ACC112 (cell line): ENCODE measurements around the gene WWOX.

Experiments used
- H2AFZ ChIP-seq: fragments of 200-600 bp; sonication (generic); one replicate; pipeline ENCODE4 v1.6.0; 2017; ENCODE audit warnings: antibody characterized with exemption, low read length; ENCODE audit not compliant: unreplicated experiment
- H3K27ac ChIP-seq: fragments of 200-600 bp; sonication (generic); 2 replicates; pipeline ENCODE4 v1.5.1; 2014; ENCODE audit warnings: low read depth, mild to moderate bottlenecking, antibody characterized with exemption, low read length, moderate library complexity
- H3K27me3 ChIP-seq: fragments of 200-600 bp; sonication (generic); 2 replicates; pipeline ENCODE4 v1.6.1; 2014; ENCODE audit warnings: mild to moderate bottlenecking, antibody characterized with exemption, low read length, moderate library complexity, mixed read lengths; ENCODE audit not compliant: insufficient read depth
- H3K36me3 ChIP-seq: fragments of 200-600 bp; sonication (generic); 2 replicates; pipeline ENCODE4 v1.6.1; 2016; ENCODE audit warnings: mild to moderate bottlenecking, antibody characterized with exemption, low read length, moderate library complexity, mixed read lengths; ENCODE audit not compliant: insufficient read depth
- H3K4me1 ChIP-seq: fragments of 200-600 bp; sonication (generic); one replicate; pipeline ENCODE4 v1.6.1; 2016; ENCODE audit warnings: low read length, mixed read lengths; ENCODE audit not compliant: insufficient read depth, unreplicated experiment, control insufficient read depth
- H3K4me3 ChIP-seq: fragments of 200-600 bp; sonication (generic); 2 replicates; pipeline ENCODE4 v1.5.1; 2014; ENCODE audit warnings: mild to moderate bottlenecking, low read depth, low read length
- H3K79me2 ChIP-seq: fragments of 200-600 bp; sonication (generic); one replicate; pipeline ENCODE4 v1.6.0; 2016; ENCODE audit warnings: low read length; ENCODE audit not compliant: control insufficient read depth, unreplicated experiment, insufficient read depth

Gene WWOX

DNA sequence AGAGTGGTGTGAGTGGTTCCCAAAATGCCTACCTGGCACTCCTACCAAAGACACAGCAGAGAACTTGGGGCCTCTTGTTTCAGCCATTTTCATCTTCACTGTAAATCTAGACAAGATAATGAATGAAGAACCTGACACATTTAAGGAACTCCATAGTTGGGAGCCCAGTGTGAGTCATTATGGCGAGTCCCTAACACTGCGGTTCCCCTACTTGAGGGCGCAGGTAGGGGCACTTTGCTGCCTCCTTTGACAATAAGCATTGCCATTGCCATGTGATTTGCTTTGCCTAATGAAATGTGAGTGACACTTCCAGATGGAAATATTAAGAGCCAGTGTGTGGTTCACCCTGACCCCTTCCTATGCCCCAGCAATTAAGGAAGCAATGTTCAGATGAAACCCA is 983.5 kb downstream of the WWOX start:
- H3K4me1 ChIP-seq, result no peaks in the 10 kb centered on the region
- H3K36me3 ChIP-seq, result no peaks in the 10 kb centered on the region
- H3K27me3 ChIP-seq, result no peaks in the 10 kb centered on the region
- H2AFZ ChIP-seq, result no peak overlapping the region
- H3K27ac ChIP-seq, result no peak overlapping the region
- H3K79me2 ChIP-seq, result no peaks in the 10 kb centered on the region
- no peak overlapping the region for H3K4me3 ChIP-seq

DNA sequence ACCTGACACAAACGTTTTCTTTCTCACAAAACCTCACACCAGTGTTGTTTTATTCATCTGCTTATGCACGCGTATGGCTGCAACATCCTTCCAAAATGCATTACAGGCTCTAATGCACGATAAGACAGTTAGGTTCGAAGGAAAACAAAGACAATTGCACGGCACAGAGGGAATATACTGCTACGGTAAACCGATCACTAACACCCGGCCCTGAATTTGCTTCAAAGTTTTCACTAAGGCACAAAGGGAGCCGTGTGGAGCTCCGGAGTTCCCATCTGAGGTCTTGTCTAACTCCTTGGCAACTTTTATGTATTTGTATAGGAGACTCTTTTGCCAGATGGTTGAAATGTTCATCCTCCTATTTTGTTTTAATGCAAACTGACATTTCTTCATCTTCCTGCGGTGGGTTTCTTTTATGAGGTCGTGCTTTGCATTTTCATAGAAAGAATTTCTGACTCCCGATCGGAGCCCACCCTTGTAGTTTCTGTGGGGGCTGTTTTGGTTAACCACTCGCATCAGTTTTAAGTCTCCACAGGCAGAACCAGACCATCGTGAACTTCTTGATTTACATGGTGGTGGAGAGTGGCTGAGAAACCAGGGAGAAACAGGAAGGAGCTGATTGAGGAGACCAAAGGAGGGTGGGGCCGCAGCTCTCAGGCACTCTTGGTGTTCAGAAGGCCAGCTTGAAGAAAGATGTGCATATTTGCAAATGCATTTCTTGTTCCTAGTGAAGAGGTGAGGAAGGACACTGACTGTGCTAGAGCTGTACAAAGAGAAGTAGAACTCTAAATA is 984.2 kb downstream of the WWOX start:
- no peak overlapping the region for H3K4me3 ChIP-seq
- H3K79me2 ChIP-seq, result no peaks in the 10 kb centered on the region
- no peak overlapping the region for H2AFZ ChIP-seq
- no peak overlapping the region for H3K27ac ChIP-seq
- H3K27me3 ChIP-seq, result no peaks in the 10 kb centered on the region
- H3K4me1 ChIP-seq, result no peaks in the 10 kb centered on the region
- no peaks in the 10 kb centered on the region for H3K36me3 ChIP-seq

DNA sequence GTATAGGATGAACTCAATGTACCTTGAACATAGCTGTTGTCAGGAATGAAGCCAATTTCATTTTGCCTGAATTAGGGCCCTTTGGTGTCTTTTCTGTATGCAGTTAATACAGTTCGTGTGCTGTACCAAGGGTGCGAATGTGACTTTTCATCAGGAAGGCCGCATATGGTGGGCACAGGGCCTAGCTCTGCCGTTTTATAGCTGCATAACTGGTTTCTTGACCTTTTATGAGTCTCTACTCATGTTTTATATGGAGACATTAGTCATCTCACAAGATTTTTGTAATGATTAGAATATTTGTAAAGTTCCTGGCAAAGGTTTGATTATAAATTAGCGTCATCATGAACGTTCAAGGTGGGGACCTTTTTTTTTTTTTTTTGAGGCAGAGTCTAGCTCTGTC is 989.5 kb downstream of the WWOX start:
- H3K4me1 ChIP-seq, result no peaks in the 10 kb centered on the region
- no peak overlapping the region for H2AFZ ChIP-seq
- no peak overlapping the region for H3K27ac ChIP-seq
- no peaks in the 10 kb centered on the region for H3K79me2 ChIP-seq
- no peaks in the 10 kb centered on the region for H3K27me3 ChIP-seq
- no peaks in the 10 kb centered on the region for H3K36me3 ChIP-seq
- H3K4me3 ChIP-seq, result no peak overlapping the region

DNA sequence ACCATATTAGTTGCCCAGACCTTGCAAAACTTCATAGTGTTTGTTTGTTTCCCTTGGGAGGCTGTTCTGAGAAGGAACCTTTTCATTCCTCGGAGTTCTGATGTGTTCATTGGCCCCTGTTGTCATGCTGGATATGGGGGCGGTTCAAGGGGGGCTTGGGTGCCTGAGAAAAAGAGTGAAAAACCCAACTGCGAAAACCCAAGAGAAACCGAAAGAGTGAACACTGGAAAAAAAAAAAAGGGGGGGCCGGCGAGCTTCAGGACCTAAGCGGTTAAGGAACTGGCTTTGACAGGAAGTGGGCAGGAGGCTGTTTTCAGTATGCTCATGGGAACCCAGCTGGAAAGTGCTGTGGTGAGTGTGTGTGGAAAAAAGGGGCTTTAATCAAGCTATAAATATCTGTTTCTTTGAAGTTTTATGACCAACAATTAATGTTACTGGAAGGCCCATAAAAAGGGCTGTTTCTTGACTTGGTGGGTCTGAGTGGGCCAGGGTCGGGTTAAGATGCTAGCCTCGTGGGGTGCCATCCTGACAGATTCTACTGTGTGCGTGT is 990.4 kb downstream of the WWOX start:
- H2AFZ ChIP-seq, result no peak overlapping the region
- no peaks in the 10 kb centered on the region for H3K36me3 ChIP-seq
- H3K4me3 ChIP-seq, result no peak overlapping the region
- H3K79me2 ChIP-seq, result no peaks in the 10 kb centered on the region
- H3K4me1 ChIP-seq, result no peaks in the 10 kb centered on the region
- no peaks in the 10 kb centered on the region for H3K27me3 ChIP-seq
- no peak overlapping the region for H3K27ac ChIP-seq

DNA sequence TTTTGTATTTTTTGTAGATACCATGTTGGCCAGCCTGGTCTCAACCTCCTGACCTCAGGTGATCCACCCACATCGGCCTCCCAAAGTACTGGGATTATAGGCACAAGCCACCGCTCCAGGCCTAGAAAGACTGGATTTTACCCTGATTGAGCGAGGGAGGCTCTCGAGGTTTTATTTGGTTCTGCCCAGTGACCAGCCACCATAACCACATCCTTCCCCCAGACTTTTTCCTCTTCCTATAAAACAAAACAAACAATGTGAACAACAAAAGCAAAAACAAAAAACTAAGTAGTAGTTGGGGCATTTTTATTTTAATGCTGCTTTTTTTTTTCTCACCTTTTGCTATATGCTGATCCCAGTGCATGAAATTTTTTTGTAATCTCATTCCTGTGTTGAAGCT is 991.5 kb downstream of the WWOX start:
- H3K36me3 ChIP-seq, result no peaks in the 10 kb centered on the region
- no peak overlapping the region for H3K27ac ChIP-seq
- H3K79me2 ChIP-seq, result no peaks in the 10 kb centered on the region
- H3K27me3 ChIP-seq, result no peaks in the 10 kb centered on the region
- no peak overlapping the region for H2AFZ ChIP-seq
- no peaks in the 10 kb centered on the region for H3K4me1 ChIP-seq
- H3K4me3 ChIP-seq, result no peak overlapping the region

DNA sequence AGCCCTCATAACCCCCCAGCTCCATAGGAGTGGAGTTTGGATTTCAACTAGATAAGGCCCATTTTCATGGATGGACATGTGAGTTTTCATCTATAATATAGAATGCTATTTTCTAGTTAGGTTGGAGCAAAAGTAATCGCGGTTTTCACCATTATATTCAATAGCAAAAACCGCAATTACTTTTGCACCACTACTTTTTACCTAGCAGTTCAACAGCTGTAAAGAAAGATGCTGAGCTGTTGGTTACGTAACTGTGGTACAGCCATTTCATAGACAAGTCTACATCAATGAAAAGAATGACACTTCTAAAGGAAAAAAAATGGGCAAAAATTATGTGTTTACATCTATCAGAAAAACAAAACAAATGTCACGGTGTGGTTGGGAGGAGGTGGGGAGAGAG is 993.4 kb downstream of the WWOX start:
- Histone ChIP-seq H3K4me1 (no peaks in the 10 kb centered on the region), H3K4me3 (no peak overlapping the region), H3K79me2 (no peaks in the 10 kb centered on the region), H3K27me3 (no peaks in the 10 kb centered on the region), H3K27ac (no peak overlapping the region), H3K36me3 (no peaks in the 10 kb centered on the region), H2AFZ (no peak overlapping the region)

DNA sequence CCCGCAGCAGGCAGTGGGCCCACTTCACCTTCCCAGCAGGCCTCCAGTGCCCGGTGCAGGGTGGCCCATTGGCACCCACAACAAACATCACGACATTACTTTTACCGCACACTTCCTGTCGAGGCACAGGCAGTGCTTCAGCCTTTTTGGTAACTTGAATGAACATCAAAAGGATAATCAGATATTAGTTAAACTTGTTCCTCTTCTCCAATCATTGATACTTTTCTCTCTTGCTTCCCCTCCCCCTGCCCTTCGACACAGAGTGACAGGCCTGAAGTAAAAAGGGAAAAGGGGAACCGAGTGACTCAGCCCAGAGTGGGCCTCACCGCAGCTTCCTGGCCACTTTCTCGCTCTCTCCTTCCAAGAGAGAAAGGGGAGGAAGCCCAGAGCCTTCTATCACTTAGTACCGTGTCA is 994.1 kb downstream of the WWOX start:
- H3K4me1 ChIP-seq, result no peaks in the 10 kb centered on the region
- no peaks in the 10 kb centered on the region for H3K27me3 ChIP-seq
- H3K79me2 ChIP-seq, result no peaks in the 10 kb centered on the region
- H2AFZ ChIP-seq, result no peak overlapping the region
- H3K36me3 ChIP-seq, result no peaks in the 10 kb centered on the region
- H3K4me3 ChIP-seq, result no peak overlapping the region
- no peak overlapping the region for H3K27ac ChIP-seq

DNA sequence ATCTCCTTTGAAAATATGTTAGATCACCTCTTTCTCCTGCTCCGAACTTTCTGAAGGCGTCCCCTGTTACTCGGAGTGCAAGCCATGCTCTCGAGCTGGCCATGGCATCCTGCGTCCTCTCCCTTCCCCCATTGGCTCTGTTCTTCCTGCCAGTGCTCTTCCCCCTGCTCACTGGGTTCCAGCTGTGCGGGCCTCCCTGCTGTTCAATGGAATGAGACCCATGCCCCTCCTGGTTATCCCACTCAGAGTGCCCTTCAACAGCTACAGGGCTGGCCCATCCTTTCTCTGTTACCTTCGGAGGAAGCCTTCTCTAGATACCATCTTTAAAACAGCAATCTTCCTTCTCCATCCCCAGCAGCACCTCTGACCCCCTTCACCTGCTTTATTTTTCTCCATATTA is 996.8 kb downstream of the WWOX start:
- no peaks in the 10 kb centered on the region for H3K27me3 ChIP-seq
- no peak overlapping the region for H2AFZ ChIP-seq
- no peak overlapping the region for H3K27ac ChIP-seq
- H3K79me2 ChIP-seq, result no peaks in the 10 kb centered on the region
- H3K4me3 ChIP-seq, result no peak overlapping the region
- no peaks in the 10 kb centered on the region for H3K36me3 ChIP-seq
- H3K4me1 ChIP-seq, result no peaks in the 10 kb centered on the region

DNA sequence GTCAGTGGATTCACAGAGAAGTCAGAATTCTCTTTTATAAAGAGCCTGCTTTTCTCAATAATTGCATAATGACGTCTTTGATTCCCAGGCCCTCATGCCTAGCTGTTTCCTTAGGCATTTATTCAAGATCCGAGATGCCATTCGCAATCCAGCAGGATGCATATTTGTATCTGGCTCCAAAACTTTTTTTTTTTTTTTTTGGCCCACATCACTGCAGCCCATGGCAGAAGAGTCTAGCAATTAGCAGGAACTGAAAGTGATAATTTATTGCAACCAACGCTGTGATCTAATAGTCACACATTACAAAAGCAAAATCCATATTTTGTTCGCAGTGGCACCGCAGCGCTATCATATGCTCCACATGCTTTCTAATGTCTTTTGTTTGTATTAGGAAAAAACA is 997.7 kb downstream of the WWOX start:
- H3K4me3 ChIP-seq, result no peak overlapping the region
- H3K79me2 ChIP-seq, result no peaks in the 10 kb centered on the region
- H3K27ac ChIP-seq, result no peak overlapping the region
- no peak overlapping the region for H2AFZ ChIP-seq
- H3K27me3 ChIP-seq, result no peaks in the 10 kb centered on the region
- H3K36me3 ChIP-seq, result no peaks in the 10 kb centered on the region
- H3K4me1 ChIP-seq, result no peaks in the 10 kb centered on the region

DNA sequence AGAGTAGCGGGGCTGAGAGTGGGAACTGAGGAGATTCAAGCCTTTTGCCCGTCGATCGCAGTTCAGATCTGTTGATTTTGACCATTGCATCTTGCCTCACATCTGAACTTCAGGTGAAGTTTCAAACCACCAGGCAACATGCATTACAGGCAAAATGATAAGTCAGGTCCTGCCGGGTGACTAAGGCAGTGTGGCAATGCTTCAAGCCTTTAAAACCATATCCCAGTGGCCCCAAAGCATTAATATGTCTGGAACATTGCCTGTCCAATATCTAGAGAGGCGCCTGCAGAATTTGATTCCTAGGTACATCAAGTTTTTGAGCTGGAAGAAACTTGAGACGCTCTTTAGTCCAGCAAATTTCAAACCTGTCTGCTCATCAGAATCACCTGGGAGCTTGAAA is 998.3 kb downstream of the WWOX start:
- Histone ChIP-seq H3K27ac (no peak overlapping the region), H3K36me3 (no peaks in the 10 kb centered on the region), H3K4me1 (no peaks in the 10 kb centered on the region), H2AFZ (no peak overlapping the region), H3K27me3 (no peaks in the 10 kb centered on the region), H3K79me2 (no peaks in the 10 kb centered on the region), H3K4me3 (no peak overlapping the region)

DNA sequence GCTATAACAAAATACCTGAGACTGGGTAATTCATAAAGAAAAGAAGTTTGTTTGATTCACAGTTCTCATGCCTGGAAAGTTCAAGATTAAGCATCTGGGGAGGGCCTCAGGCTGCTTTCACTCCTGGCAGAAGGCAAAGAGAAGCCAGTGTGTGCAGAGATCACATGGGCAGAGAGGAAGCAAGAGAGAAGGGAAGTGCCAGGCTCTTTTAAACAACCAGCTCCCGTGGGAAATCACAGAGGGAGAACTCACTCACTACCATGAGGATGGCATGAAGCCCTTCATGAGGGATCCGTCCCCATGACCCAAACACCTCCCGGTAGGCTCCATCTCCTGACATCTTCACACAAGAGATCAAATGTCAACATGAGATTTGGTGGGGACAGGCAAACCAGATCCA is 999.5 kb downstream of the WWOX start:
- H3K27ac ChIP-seq, result no peak overlapping the region
- no peaks in the 10 kb centered on the region for H3K27me3 ChIP-seq
- H3K4me1 ChIP-seq, result no peaks in the 10 kb centered on the region
- no peak overlapping the region for H2AFZ ChIP-seq
- no peak overlapping the region for H3K4me3 ChIP-seq
- H3K79me2 ChIP-seq, result no peaks in the 10 kb centered on the region
- no peaks in the 10 kb centered on the region for H3K36me3 ChIP-seq
